Right lobe of liver (tissue), 4 donors: ENCODE data around the gene DNAJB6.

ENCODE experiments used
- POLR2A ChIP-seq: fragments of 450-650 bp; IDR thresholded peaks from one replicate; pipeline ENCODE4 v1.6.1; 2017; ENCODE audit warnings: antibody characterized with exemption, mild to moderate bottlenecking
- TF ChIP-seq, protein P1 (sequence below), 4 donors: fragments of 200-600 bp in 3 of 4; fragments of 450-650 bp in 1 of 4; IDR thresholded peaks; one replicate each; pipeline versions ENCODE4 v1.5.1 to v1.8.0; 2016 to 2022; ENCODE audit warnings: antibody characterized with exemption in 4 of 4, mild to moderate bottlenecking in 2 of 4
- donor health status: DM: no; HTN: no; CAD: no.
- donor health status: DM: no; HTN: no; CAD: no.
- donor health status: DM: no; HTN: yes; CAD: no.

DNA sequence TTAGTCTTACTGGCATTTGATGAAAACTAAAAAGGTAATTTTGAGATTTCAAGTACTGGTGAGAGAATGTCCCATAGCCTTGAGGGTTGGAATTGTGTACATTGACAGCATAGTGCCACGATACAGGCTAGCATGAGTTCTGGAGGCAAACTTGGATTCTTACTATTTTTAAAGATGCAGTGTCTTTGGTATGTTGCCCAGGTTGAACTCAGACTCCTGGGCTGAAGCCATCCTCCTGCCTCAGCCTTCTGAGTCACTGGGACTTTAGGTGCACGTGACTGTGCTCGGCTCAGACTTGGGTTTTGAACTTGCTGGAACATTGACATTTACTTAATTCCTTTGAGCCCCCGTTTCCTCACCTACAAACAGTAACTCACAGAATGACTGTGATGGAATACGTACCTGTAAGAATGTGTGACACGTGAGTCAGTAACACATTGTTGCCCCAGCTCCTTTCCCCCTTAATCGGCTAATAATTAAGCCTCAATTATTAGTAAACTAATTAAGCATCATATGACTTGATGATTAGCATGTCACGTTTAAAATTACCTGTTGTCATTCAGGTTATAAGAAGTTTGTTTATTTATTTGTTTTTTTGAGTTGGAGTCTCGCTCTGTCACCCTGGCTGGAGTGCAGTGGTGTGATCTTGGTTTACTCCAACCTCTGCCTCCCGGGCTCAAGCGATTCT is 10.6 kb downstream of the DNAJB6 start:
- TF ChIP-seq, protein P1, sequence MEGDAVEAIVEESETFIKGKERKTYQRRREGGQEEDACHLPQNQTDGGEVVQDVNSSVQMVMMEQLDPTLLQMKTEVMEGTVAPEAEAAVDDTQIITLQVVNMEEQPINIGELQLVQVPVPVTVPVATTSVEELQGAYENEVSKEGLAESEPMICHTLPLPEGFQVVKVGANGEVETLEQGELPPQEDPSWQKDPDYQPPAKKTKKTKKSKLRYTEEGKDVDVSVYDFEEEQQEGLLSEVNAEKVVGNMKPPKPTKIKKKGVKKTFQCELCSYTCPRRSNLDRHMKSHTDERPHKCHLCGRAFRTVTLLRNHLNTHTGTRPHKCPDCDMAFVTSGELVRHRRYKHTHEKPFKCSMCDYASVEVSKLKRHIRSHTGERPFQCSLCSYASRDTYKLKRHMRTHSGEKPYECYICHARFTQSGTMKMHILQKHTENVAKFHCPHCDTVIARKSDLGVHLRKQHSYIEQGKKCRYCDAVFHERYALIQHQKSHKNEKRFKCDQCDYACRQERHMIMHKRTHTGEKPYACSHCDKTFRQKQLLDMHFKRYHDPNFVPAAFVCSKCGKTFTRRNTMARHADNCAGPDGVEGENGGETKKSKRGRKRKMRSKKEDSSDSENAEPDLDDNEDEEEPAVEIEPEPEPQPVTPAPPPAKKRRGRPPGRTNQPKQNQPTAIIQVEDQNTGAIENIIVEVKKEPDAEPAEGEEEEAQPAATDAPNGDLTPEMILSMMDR (IDR thresholded peaks at IDR 0.05), result no peak
- no peak for TF ChIP-seq POLR2A
